ENCODE data around the gene SLC15A4. TPM values are rescaled to one million over a fixed set of nuclear protein-coding genes. Genes with fewer than 3 reads are reported as not detected.

The SLC15A4 gene
- total RNA-seq, 1 donor from 2014 or later = 36.9 TPM

DNA sequence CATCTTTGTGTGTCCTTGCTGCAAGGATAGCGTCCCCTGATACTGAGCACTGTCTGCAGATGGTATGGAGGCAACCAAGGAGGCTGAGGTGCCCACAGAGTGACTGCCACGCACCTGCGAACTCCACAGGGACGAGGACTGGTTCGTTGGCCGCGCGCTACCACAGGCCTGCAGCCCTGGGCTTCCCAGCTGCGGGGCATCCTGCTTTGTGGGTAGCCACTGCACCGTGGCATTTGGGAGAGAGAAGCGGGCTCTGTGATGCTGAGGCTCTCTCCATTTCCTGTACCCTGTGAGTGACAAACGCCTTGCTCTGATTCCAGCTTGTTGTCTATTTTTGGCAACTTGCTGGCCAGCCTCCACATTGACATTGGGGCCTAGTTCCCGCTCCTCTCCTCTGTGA lies 76.3 kb downstream of the SLC15A4 start:
- no peak for DNase-seq

DNA sequence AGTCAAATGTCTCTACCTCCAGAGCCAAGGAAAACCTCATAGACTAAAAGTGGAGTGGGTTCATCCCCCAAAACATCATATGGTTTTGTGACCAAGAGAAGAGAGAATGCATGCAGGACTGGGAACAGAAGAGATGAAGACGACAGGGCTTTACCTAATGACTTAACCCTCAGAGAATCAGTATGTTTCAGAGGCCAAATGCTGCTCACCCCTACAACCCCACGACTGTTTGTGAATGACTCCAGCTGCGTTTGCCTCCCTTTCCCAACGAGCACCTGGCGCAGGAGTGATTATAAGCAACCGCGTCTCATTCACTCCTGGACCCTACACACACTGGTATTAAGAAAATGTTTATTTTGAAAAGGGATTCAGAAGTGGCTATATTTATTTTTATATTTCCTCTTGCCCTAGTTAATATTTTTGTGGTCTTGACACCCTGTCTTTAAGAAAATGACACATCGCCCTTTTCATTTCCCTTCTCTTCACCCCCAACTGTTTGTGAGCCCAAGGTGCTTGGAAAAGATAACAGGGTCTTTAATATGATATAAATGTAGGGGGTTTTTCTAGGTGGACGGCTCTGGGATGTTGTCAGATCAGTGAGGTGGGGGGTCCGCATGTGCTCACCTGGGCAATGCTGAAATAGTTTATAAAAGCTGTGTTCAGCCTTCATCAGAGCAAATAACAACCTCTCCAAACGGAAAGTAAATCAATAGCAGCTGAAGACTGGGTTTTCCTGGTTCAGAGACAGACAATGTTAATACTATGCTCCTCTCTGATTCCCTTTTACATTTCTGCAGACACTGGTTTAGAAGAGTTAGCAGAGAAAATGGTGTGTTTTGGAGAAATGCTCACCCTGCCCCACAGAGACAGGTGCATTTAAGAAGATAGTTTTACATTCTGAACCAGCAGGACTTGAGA lies 77.7 kb downstream of the SLC15A4 start:
- DNase-seq = no peak

DNA sequence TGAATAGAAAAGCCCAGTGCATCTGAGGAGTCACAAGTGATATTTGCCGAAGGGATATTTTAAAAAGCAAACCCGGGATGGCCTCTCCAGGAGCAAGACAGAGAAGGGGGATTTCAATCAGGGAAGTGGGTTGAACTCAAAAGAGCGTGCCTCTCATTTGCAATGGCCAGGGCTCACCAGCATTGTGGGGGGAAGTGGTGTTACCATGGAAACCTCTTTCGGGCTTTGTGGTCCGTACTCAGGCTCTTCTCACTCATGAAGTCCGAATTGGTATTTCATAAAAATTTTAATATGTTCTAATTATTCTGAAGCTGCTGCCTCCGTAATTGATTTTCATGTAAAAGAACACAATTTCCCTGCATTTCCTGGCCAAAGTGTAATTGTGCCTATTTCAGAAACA lies 79.8 kb downstream of the SLC15A4 start:
- no peak for DNase-seq

Other genes with a start within 250 kb of the SLC15A4 start
- gene GLT1D1, start 29.5 kb upstream of the SLC15A4 start, total RNA-seq = not detected in 2 replicates